OCI-LY7 (cell line): ENCODE results near the gene KYNU.

ENCODE experiments used
- CTCF ChIP-seq: fragments of 200-600 bp; sonication (generic); conservative IDR thresholded peaks from 2 replicates; pipeline ENCODE4 v1.5.1; 2014; ENCODE audit warnings: mild to moderate bottlenecking, antibody characterized with exemption, low read length, moderate library complexity, mixed read lengths
- EZH2phosphoT487 ChIP-seq: fragments of 200-600 bp; sonication (generic); IDR thresholded peaks from 2 replicates; pipeline ENCODE4 v1.6.1; 2018; ENCODE audit warnings: low read depth, borderline replicate concordance, mild to moderate bottlenecking, mixed run types, antibody characterized with exemption, low read length, moderate library complexity, mixed read lengths

GRCh38 chr2:142878031-142878678, 691 bp downstream of the KYNU start:
- TF ChIP-seq CTCF: no peak
- TF ChIP-seq EZH2phosphoT487: no peak
